OCI-LY7 (cell line): ENCODE measurements around the gene NMBR. TPM values are rescaled to one million over a fixed set of nuclear protein-coding genes. Genes with fewer than 3 reads are reported as not detected.

Experiments
- BruUV-seq: library from RNA; stranded (reverse); fragments of 400-500 nt; replicated peaks from 2 replicates; lab custom pipeline; 2021; lab: Mats Ljungman, UMichigan
- CTCF ChIA-PET: fragments of 300-600 bp; sonication (Branson Sonifier 250); formaldehyde crosslinking; loops from one replicate; lab custom pipeline; 2022; ENCODE audit warnings: antibody characterized with exemption; ENCODE audit not compliant: unreplicated experiment; lab: Charles Lee
- POLR2A ChIA-PET: fragments of 300-600 bp; sonication (Branson Sonifier 250); formaldehyde crosslinking; loops from one replicate; lab custom pipeline; 2022; ENCODE audit warnings: antibody characterized with exemption; lab: Charles Lee
- DNase-seq: peaks from one replicate; pipeline ENCODE4 v3.0.0-alpha.2; 2015; ENCODE audit warnings: low spot score
- H2AFZ ChIP-seq: fragments of 200-600 bp; sonication (generic), shearing (Covaris generic); 2 replicates; pipeline ENCODE4 v1.6.1; 2014; ENCODE audit warnings: mild to moderate bottlenecking, antibody characterized with exemption, low read length, moderate library complexity
- H3K27ac ChIP-seq: fragments of 200-600 bp; sonication (generic); 2 replicates; pipeline ENCODE4 v1.5.1; 2014; ENCODE audit warnings: mixed run types, low read depth, mild to moderate bottlenecking, moderate library complexity, low read length, inconsistent platforms; ENCODE audit not compliant: poor library complexity, severe bottlenecking
- H3K36me3 ChIP-seq: fragments of 200-600 bp; sonication (generic); 2 replicates; pipeline ENCODE4 v1.6.1; 2014; ENCODE audit warnings: mild to moderate bottlenecking, antibody characterized with exemption, low read length, moderate library complexity, mixed read lengths; ENCODE audit not compliant: insufficient read depth
- H3K4me1 ChIP-seq: fragments of 200-600 bp; sonication (generic); 2 replicates; pipeline ENCODE4 v1.5.1; 2014; ENCODE audit warnings: mild to moderate bottlenecking, low read length; ENCODE audit not compliant: insufficient read depth, poor library complexity, severe bottlenecking
- H3K4me2 ChIP-seq: fragments of 200-600 bp; sonication (generic); 2 replicates; pipeline ENCODE4 v1.6.1; 2014; ENCODE audit warnings: mild to moderate bottlenecking, low read length
- H3K4me3 ChIP-seq: fragments of 200-600 bp; sonication (generic); 2 replicates; pipeline ENCODE4 v1.5.1; 2014; ENCODE audit warnings: mild to moderate bottlenecking, low read depth, low read length; ENCODE audit not compliant: poor library complexity, severe bottlenecking
- H3K79me2 ChIP-seq: fragments of 200-600 bp; sonication (generic); 2 replicates; pipeline ENCODE4 v1.6.1; 2016; ENCODE audit warnings: low read depth, mild to moderate bottlenecking, low read length, moderate library complexity, mixed read lengths; ENCODE audit not compliant: insufficient read depth
- H3K9me2 ChIP-seq: fragments of 200-600 bp; sonication (generic); 2 replicates; pipeline ENCODE4 v1.6.1; 2016; ENCODE audit warnings: mild to moderate bottlenecking, low read length, mixed read lengths; ENCODE audit not compliant: insufficient read depth
- H3K9me3 ChIP-seq: fragments of 200-600 bp; sonication (generic); 2 replicates; pipeline ENCODE4 v1.6.1; 2014; ENCODE audit warnings: mild to moderate bottlenecking, mixed run types, low read length, mixed read lengths
- H4K20me1 ChIP-seq: fragments of 200-600 bp; sonication (generic); 2 replicates; pipeline ENCODE4 v1.6.1; 2014; ENCODE audit warnings: mild to moderate bottlenecking, antibody characterized with exemption, low read length, moderate library complexity, mixed read lengths; ENCODE audit not compliant: insufficient read depth
- CTCF ChIP-seq: fragments of 200-600 bp; sonication (generic); conservative IDR thresholded peaks from 2 replicates; pipeline ENCODE4 v1.5.1; 2014; ENCODE audit warnings: mild to moderate bottlenecking, antibody characterized with exemption, low read length, moderate library complexity, mixed read lengths
- EZH2phosphoT487 ChIP-seq: fragments of 200-600 bp; sonication (generic); IDR thresholded peaks from 2 replicates; pipeline ENCODE4 v1.6.1; 2018; ENCODE audit warnings: low read depth, borderline replicate concordance, mild to moderate bottlenecking, mixed run types, antibody characterized with exemption, low read length, moderate library complexity, mixed read lengths
- intact Hi-C: fragments of 100-400 bp; cut with micrococcal nuclease; formaldehyde crosslinking; loops from one replicate; pipeline ENCODE4 v1.10.0; 2022; ENCODE audit not compliant: unreplicated experiment
- total RNA-seq, 2 experiments: library from RNA; depleted of rRNA in 1 of 2; stranded (reverse); fragments of >200 nt in 1 of 2; shearing (Covaris generic) in 1 of 2; gene quantifications; 2 replicates each; pipeline ENCODE4 v1.2.3, GENCODE V29; 2014 to 2022

NMBR gene
- total RNA-seq, 2 experiments from 2014 or later, result not detected

GRCh38 chr6:142138876-142139275 lies 8.0 kb downstream of the NMBR start:
- Histone ChIP-seq H3K4me2 (no peak overlapping the region), H3K36me3 (no peaks in the 10 kb centered on the region), H3K9me3 (no peaks in the 10 kb centered on the region), H3K27ac (no peak overlapping the region), H3K4me3 (no peak overlapping the region), H2AFZ (no peak overlapping the region), H3K9me2 (no peaks in the 10 kb centered on the region), H4K20me1 (no peaks in the 10 kb centered on the region), H3K4me1 (no peaks in the 10 kb centered on the region), H3K79me2 (no peaks in the 10 kb centered on the region)
- POLR2A ChIA-PET, result interaction anchor here (1.0 kb wide), 1 partner anchor 22 kb away, joined by 3 read pairs; no protein-coding TSS in a partner anchor
- no TSS peak for BruUV-seq
- CTCF ChIA-PET, result no interaction called here
- no peak for TF ChIP-seq EZH2phosphoT487
- intact Hi-C loops, result no loop called here
- no peak for DNase-seq

- no peak within 1 kb of the TSS for H3K4me3 ChIP-seq
- H3K4me2 ChIP-seq, result no peak within 1 kb of the TSS
- H3K9me3 ChIP-seq, result no peaks in the 10 kb centered on the region
- POLR2A ChIA-PET, result interaction anchor here (0.6 kb wide), 1 partner anchor 37 kb away, joined by 3 read pairs; no protein-coding TSS in a partner anchor
- no peaks in the 10 kb centered on the region for H4K20me1 ChIP-seq
- no peaks in the 10 kb centered on the region for H3K9me2 ChIP-seq
- BruUV-seq, result no TSS peak
- DNase-seq, result no peak
- CTCF ChIA-PET, result no interaction called here
- H3K36me3 ChIP-seq, result no peaks in the 10 kb centered on the region
- no peak for TF ChIP-seq EZH2phosphoT487
- TF ChIP-seq CTCF, result no peak
- H3K4me1 ChIP-seq, result no peaks in the 10 kb centered on the region
- H3K79me2 ChIP-seq, result no peaks in the 10 kb centered on the region
- intact Hi-C loops, result no loop called here
- H2AFZ ChIP-seq, result no peak within 1 kb of the TSS
- no peak within 1 kb of the TSS for H3K27ac ChIP-seq
These were observed 14.3 kb downstream of the NMBR start, which contains the start of gene GJE1 for GRCh38 chr6:142132625-142133024. Gene GJE1, plus strand, starts transcription at chr6:142132925. Its CDS starts 234 bp downstream, at chr6:142133159.

- no peaks in the 10 kb centered on the region for H3K9me2 ChIP-seq
- H3K36me3 ChIP-seq, result no peaks in the 10 kb centered on the region
- H3K79me2 ChIP-seq, result no peaks in the 10 kb centered on the region
- H3K4me1 ChIP-seq, result no peaks in the 10 kb centered on the region
- ChIA-PET POLR2A (no interaction called here), CTCF (no interaction called here)
- no peak overlapping the region for H3K27ac ChIP-seq
- TF ChIP-seq CTCF (no peak), EZH2phosphoT487 (no peak)
- no peak overlapping the region for H2AFZ ChIP-seq
- H3K9me3 ChIP-seq, result no peaks in the 10 kb centered on the region
- no peaks in the 10 kb centered on the region for H4K20me1 ChIP-seq
- BruUV-seq, result no TSS peak
- no peak overlapping the region for H3K4me2 ChIP-seq
- H3K4me3 ChIP-seq, result no peak overlapping the region
- intact Hi-C loops, result no loop called here
- no peak for DNase-seq
These were observed 16.1 kb downstream of the NMBR start for GRCh38 chr6:142130814-142131213.
